NCI-H1694 (cell line): ENCODE data around the gene TMPRSS2.
"Not testable (repeated sequence)": the region's sequence is repeated elsewhere in the genome, so short reads cannot be mapped to it uniquely, and the experiment has no call there.

Experiments
- DNase-seq: peaks from one replicate; lab custom pipeline; 2025; lab: John Stamatoyannopoulos, UW

Gene TMPRSS2

GRCh38 chr21:41425954-41426675 lies 81.8 kb downstream of the TMPRSS2 start, which contains the start of gene MX1:
Gene MX1 (plus strand): TSS chr21:41426239. CDS start chr21:41432071, 5,832 bp downstream.
- no peak for DNase-seq

GRCh38 chr21:41425588-41425953 lies 82.4 kb downstream of the TMPRSS2 start:
- DNase-seq: no peak

- not testable (repeated sequence) for DNase-seq
These were observed 84.7 kb downstream of the TMPRSS2 start for GRCh38 chr21:41423305-41423636.

- no peak for DNase-seq
These were observed 85.2 kb downstream of the TMPRSS2 start for GRCh38 chr21:41422546-41423304.

- DNase-seq: not testable (repeated sequence)
These were observed 87.0 kb downstream of the TMPRSS2 start for GRCh38 chr21:41420998-41421397.

- DNase-seq: no peak
These were observed 87.8 kb downstream of the TMPRSS2 start for GRCh38 chr21:41419921-41420862.

GRCh38 chr21:41418956-41419680 lies 88.8 kb downstream of the TMPRSS2 start:
- DNase-seq: no peak

GRCh38 chr21:41418393-41418792 lies 89.6 kb downstream of the TMPRSS2 start:
- DNase-seq: no peak

- not testable (repeated sequence) for DNase-seq
These were observed 90.5 kb downstream of the TMPRSS2 start for GRCh38 chr21:41417505-41417904.
